ENCODE results near the gene SLC10A2.

SLC10A2 gene

DNA sequence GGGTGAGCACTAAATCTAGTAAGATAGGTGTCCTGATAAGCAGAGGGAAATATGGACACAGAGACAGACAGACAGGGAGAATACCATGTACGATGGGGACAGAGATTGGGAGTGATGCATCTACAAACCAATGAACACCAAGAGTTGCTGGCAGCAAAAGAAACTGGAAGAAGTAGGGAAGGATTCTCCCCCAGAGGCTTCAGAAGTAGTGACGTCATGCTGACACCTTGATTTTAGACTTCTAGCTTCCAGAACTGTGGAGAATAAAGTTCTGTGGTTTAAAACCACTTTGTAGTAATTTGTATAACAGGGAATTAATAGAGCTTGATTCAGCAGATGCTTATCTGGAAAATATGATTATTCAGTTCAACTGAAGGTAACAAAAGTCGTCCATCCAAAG, 66.1 kb downstream of the SLC10A2 start:
- Histone ChIP-seq H3K9ac (ENCODE audit: low read length) (peak overlapping the region; percentile 22; the same call in 1 of the 2 replicates), H3K4me3 (ENCODE audit: insufficient read depth, low read length, poor library complexity, severe bottlenecking) (no peak overlapping the region), H3K79me2 (ENCODE audit: insufficient read depth, low read length) (no peaks in the 10 kb centered on the region), H3K27ac (ENCODE audit: low read depth, low read length) (peak overlapping the region; percentile 68), H2AFZ (ENCODE audit: low read depth, low read length, severe bottlenecking) (peak overlapping the region; percentile 87), H3K36me3 (ENCODE audit: low read length) (no peaks in the 10 kb centered on the region), H3K4me2 (ENCODE audit: low read depth, low read length, poor library complexity, severe bottlenecking) (peak overlapping the region; percentile 26), H3K27me3 (ENCODE audit: low read length) (no peaks in the 10 kb centered on the region), H3K9me2 (replicated peaks; ENCODE audit: insufficient read depth, low read length) (no peaks in the 10 kb centered on the region), H4K20me1 (ENCODE audit: low read depth, low read length) (no peaks in the 10 kb centered on the region), H3K9me3 (ENCODE audit: insufficient read depth, low read length) (peaks cover 12% of the 10 kb centered on the region; the same call in 1 of the 2 replicates), H3F3A (ENCODE audit: insufficient read depth) (peaks cover 15% of the 10 kb centered on the region; the same call in 1 of the 2 replicates)
- TF ChIP-seq EZH2phosphoT487 (conservative IDR thresholded peaks at IDR 0.05; ENCODE audit: low read length) = no peak
- TF ChIP-seq, protein P1, sequence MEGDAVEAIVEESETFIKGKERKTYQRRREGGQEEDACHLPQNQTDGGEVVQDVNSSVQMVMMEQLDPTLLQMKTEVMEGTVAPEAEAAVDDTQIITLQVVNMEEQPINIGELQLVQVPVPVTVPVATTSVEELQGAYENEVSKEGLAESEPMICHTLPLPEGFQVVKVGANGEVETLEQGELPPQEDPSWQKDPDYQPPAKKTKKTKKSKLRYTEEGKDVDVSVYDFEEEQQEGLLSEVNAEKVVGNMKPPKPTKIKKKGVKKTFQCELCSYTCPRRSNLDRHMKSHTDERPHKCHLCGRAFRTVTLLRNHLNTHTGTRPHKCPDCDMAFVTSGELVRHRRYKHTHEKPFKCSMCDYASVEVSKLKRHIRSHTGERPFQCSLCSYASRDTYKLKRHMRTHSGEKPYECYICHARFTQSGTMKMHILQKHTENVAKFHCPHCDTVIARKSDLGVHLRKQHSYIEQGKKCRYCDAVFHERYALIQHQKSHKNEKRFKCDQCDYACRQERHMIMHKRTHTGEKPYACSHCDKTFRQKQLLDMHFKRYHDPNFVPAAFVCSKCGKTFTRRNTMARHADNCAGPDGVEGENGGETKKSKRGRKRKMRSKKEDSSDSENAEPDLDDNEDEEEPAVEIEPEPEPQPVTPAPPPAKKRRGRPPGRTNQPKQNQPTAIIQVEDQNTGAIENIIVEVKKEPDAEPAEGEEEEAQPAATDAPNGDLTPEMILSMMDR (IDR thresholded peaks at IDR 0.05; ENCODE audit: insufficient read depth, low read length, poor library complexity, severe bottlenecking) = no peak

GRCh38 chr13:102999499-102999898, 66.7 kb downstream of the SLC10A2 start:
- Histone ChIP-seq H3K4me2 (ENCODE audit: low read depth, low read length, poor library complexity, severe bottlenecking) (peak overlapping the region; percentile 26), H3K27ac (ENCODE audit: low read depth, low read length) (peak overlapping the region; percentile 68), H3K79me2 (ENCODE audit: insufficient read depth, low read length) (no peaks in the 10 kb centered on the region), H3K9me2 (replicated peaks; ENCODE audit: insufficient read depth, low read length) (no peaks in the 10 kb centered on the region), H3K4me3 (ENCODE audit: insufficient read depth, low read length, poor library complexity, severe bottlenecking) (no peak overlapping the region), H3K9ac (ENCODE audit: low read length) (peak overlapping the region; percentile 22; the same call in 1 of the 2 replicates), H3K36me3 (ENCODE audit: low read length) (no peaks in the 10 kb centered on the region), H2AFZ (ENCODE audit: low read depth, low read length, severe bottlenecking) (peak overlapping the region; percentile 87), H4K20me1 (ENCODE audit: low read depth, low read length) (no peaks in the 10 kb centered on the region), H3K9me3 (ENCODE audit: insufficient read depth, low read length) (peaks cover 19% of the 10 kb centered on the region; the same call in 1 of the 2 replicates), H3F3A (ENCODE audit: insufficient read depth) (peaks cover 15% of the 10 kb centered on the region; the same call in 1 of the 2 replicates), H3K27me3 (ENCODE audit: low read length) (no peaks in the 10 kb centered on the region)
- TF ChIP-seq, protein P1 (IDR thresholded peaks at IDR 0.05; ENCODE audit: insufficient read depth, low read length, poor library complexity, severe bottlenecking) = no peak
- no peak for TF ChIP-seq EZH2phosphoT487 (conservative IDR thresholded peaks at IDR 0.05; ENCODE audit: low read length)

Data from SU-DHL-6 (cell line).